HG03135 (cell line): ENCODE results near the gene HRH2.
"Not testable (repeated sequence)": the region's sequence is repeated elsewhere in the genome, so short reads cannot be mapped to it uniquely, and the experiment has no call there.

Experiments used
- ATAC-seq: cut with Tn5 transposase; IDR thresholded peaks from one replicate; pipeline ENCODE4 v1.9.1; 2021; ENCODE audit warnings: mild to moderate bottlenecking, moderate library complexity; ENCODE audit not compliant: unreplicated experiment

Gene HRH2

DNA sequence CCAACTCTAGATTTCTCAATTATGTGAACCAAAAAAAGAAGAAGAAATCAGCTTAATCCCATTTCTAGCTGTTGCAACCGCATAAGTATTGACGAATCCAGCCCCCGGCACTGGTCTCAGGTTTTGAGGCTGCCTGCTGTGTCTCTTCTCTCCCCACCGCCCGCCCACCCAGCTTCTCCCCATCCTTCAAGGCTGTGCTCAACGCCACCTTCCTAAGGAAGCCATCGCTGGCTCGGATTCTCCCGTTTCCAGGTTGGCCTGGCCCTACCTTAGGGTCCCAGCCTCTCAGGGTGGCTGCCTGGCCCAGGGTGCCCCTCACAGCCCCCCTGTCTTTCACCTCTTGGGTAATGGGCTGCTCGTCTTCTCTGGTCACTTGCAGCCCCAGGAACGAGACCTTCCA, 77.8 kb downstream of the HRH2 start:
- no peak for ATAC-seq

DNA sequence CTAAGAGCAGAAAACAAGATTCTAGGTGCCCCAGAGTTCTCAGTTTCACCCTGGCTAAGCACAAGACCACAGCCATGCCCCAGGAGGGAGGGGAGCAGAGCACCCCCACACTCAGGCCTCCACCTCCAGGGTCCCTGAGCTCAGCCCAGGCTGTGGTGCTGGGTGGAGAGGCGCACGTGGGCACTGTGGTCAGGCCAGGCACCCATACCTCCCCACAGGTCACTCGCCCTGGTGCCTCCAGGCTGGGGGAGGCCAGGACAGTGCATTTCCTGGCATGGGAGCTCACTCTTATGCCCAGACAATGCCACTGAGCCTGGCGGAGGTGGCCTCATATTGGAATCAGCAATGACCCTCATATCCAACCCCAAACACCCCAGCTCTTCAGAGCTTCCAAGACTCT, 78.8 kb downstream of the HRH2 start:
- no peak for ATAC-seq

DNA sequence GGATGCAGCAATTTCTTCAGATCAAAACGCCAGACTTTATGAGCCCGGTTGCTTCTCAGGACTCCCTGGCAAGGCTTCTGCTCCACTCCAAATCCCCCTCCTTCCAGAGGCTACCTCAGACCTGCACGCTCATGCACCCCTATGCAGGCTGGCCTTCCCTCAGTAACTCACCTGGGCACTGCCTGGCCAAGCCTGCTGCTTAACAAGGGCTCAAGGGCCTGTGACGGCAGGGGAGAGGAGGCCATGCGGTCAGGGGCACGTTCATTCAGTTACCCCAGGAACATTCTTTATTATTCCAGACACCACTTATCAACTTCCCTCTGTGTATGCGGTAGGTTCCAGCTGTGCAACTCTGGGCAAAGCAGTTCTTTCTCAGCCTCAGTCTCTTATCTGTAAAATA, 79.6 kb downstream of the HRH2 start:
- no peak for ATAC-seq

DNA sequence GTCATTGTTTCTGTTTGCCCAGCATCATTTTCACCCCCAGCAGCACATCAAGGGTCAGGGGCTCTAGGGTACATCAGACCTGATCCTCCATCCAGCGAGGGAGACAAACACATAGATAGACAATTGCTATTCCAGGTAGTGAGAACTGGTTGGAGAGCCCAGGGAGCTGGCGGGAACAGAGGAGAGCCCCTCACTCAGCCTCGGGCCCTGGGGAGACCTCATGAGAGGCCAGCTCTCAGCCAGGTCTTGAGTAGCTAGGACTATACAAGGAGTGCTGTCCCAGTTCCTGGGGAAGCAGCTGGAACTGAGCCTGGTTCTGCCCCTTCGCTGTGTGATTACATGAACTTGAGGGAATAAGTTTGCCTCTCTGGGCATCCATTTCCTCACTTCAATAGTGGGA, 80.3 kb downstream of the HRH2 start:
- ATAC-seq: no peak

DNA sequence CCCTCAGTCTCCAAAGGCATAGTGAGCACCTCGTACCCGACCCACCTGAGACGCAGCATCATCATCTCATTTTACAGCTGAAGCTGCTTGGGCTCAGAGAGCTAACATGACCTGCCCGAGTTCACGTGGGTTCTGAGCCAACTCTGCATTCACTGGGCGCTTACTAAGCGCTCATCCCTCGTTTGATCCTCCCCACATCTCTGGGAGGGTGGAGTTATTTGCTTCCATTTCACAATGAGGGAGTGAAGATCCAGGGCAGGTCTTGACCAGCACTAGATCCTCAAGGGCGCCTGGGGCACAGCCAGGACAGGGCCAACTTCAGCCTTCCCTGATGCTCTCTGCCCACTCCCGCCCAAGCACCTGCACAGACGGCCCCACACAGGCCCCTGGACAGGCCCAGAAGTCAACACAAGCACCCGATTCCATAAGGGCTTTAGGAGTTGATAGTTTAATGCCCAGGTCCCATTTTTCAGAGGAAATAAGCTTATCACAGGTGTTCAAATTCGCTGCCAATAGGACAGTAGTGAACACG, 80.8 kb downstream of the HRH2 start:
- ATAC-seq: no peak

DNA sequence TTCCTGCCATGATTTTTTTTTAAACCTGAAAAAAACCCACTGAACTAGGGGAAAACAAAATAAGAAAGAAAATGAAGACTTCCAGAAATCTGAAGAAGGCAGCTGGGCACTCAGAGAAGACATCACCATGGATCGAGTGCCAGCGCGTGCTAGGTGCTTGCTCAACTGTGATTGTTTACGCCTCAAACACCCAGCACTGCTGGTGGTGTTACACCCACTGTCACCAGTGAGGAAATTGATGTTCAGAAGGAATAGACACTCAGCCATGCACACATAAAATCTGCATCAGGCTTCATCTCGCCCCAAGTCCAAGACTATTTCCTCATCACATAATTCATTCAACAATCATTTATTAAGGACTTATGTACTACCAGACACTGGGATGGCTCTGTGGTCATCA, 82.1 kb downstream of the HRH2 start:
- no peak for ATAC-seq

DNA sequence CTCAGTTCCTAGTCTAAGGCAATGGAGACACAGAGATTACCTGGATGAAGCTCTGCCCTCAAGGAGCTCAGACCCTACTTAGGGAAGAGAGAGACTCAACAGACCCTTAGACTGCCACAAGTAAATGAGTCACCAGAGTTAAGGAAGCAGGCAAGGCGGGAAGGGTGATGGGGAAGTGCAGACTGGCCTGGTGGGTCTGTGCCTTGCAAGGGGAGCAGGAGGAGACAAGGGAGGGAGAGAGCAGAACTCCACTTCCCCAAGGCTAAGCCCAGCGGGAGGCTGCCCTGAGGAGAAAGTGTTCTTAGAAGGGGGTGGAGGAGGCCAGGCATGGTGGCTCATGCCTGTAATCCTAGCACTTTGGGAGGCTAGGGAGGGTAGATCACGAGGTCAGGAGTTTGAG, 83.7 kb downstream of the HRH2 start:
- ATAC-seq: no peak

DNA sequence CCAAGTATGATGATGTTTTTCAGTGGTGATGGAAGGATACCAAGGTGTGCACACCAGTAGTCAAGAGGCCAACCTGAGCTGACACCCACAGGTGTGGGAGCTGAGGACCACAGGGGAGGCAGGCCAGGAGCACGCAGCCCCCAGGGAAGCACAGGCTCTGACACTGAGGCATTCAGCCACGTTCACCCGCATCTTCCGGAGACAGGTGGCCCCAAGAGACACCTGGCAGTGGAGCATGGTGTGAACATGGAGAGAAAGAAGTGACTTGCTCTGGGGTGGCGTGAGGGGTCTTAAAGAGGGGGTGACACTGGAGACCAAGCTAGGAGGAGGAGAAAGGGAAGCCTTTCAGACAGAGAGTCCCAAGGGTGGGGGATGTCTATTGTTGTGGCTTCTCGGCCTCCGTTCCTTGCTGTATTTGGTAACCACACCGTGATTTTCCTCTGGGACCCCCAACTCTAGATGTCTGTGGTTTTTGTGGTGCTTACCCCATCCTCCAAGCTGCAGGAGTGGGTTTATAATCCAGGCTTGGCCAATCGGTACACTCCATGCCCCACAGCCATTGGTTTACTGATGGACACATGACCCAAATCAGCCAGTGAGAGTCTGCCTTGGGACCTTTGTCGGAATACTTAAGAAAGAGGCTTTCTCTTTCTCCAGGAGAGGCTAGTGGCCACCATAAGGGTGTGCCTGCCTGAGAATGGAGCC, 84.6 kb downstream of the HRH2 start:
- no peak for ATAC-seq

DNA sequence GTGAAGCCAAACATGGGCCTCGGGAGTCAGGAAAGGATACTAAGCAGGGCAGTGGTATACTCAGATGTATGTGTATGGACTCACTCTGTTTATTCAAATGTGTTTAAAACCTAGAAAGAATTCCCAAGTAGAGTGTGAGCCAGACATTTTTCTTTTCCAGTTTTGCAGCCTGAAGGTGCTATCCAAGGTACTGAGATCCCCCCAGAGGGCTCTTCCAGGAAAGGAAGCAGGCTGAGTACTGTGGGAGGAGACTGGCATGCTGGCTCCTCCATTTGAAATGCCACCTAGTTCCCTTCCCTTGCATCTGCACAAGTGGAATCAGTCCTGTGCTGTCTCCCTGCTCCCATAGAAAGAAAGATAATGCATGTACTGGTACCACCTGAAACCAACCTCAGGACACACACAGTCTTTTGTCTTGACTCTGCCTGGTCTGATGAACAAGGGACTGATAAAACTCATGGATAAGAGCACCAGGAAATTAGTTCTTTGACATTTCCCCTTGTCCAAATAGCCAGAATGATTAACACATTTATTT, 85.9 kb downstream of the HRH2 start:
- ATAC-seq: no peak

DNA sequence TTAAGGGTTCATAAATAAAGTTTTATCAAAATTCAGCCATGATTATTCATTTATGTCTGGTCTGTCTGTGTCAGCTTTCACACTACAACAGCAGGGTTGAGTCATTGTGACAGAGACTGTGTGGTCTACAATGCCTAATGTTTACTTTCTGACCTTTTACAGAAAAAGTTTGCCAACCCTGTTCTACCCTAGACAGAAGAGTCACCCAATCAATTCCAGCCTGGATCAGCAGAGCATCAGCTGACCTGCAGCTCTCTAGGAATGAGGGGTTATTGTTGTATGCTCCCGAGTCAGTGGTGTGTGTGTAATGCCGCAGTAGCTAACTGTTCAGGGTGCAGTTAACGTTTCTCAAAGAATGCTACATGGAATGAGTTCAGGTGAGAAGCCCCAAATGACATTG, 87.3 kb downstream of the HRH2 start:
- ATAC-seq: no peak

DNA sequence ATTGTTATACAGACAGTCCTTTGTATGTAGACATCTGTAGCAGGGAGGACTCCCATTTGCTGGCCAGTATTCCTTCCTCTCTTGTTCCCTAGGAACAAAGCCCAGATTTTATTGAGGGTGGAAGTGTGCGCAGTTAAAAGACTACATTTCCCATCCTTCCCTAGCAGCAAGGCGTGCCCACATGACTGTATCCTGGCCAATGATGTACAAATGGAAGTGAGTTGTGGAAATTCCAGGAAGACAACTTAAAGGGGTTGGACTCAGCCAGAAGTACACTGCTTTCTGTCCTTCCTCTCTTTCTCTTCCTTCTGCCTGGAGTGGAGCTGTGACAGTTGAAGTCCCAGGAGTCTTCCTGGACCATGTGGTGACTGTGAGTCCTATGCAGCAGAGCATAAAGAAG, 89.0 kb downstream of the HRH2 start:
- ATAC-seq: no peak

DNA sequence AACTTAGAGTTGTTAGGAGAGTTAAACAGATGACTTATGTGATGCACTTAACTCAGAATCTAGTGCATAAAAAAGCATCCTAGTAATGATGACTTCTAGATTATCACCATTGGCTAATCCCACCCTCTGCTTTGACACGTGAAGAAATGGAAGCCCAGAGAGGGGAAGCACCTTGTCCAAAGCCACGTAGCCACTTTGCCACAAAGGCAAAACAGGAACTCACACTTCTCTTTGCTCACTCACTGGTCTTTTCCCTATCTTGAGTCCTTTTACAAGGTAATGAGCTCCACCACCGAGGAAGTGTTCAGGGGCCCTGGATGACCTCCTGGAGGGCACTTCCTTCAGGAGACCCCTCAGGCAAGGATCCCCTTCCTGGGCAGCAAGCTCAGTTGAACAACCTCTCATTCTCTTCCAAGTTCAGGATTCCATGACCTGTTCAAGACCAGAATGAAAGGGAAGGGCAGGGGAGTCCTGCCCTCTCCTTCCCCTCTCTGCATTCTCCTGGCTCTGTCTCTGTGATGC, 89.7 kb downstream of the HRH2 start:
- no peak for ATAC-seq

DNA sequence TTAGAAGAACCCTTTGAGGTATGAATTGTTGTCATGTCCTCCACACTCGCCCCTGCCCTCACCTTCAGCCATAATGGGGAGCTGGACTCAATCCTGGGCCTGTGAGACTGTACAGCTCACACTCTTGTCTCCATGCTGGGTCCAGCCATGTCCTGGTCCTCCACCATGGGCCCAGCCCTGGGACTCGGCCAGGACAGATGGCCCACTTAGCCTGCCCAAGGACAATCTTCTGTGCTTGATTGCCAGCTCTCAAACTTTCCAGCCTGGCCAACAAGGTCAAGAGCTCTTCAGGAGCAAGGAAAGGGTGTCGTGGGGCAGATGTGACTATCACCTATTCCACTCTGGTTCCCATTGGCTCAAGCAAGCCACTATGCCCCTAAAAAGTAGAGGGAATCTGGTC, 90.8 kb downstream of the HRH2 start:
- ATAC-seq: no peak

DNA sequence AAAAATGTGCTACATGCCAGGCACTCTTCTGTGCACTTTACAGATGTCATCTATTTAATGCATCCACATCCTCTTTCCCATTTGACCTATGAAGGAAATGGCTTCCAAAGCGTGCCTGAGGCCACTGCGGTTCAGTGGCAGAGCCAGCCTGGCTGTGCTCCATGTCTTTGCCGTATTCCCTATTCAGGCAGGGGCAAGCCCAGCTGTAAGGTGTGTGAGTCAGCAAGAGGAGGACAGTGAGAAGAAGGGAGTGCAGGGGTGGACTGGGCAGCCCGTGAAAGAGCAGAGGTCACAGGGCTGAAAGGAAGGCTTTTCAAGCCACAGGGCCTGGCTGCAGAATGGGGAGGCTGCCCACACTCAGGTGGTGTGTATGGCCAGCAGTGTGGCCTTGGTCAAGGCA, 91.7 kb downstream of the HRH2 start:
- ATAC-seq: no peak

DNA sequence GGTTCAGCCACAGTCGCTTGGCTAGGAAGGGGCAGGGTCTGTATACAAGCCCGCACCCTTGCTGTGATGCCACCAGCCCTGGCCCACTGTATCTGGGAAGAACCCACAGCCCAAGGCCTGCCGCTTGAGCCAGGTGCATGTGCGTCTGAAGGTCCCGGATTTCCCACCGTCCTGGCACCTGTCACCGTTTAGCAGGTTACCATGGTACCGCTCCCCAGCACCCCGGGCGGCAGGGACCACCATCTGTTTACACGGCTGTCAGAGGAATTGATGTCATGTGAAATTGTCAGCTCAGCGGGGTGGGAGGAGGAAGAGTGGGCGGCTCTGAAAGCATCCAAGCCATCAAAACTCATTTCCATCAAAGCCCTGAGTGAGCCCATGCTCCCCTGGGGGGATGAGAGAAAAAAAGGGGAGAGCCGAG, 92.7 kb downstream of the HRH2 start:
- no peak for ATAC-seq

DNA sequence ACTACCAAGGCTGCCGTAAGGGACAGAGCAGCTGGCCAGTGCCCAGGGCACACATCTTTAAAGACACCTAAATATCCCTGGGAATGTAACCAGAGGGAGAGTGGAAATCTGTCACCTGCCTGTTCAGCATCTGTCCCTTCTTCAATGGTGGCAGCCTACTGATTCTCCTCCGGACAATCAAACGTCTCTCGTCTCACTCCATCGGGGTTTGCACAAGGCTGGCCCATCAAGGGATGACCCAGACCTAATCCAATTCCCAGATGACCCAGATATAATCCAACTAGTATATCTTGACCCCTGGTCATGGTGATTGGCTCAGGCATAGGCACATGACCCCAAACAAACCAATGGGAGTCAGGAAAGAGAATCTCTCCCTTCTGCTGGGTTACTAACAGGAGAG, 93.5 kb downstream of the HRH2 start:
- ATAC-seq: no peak

DNA sequence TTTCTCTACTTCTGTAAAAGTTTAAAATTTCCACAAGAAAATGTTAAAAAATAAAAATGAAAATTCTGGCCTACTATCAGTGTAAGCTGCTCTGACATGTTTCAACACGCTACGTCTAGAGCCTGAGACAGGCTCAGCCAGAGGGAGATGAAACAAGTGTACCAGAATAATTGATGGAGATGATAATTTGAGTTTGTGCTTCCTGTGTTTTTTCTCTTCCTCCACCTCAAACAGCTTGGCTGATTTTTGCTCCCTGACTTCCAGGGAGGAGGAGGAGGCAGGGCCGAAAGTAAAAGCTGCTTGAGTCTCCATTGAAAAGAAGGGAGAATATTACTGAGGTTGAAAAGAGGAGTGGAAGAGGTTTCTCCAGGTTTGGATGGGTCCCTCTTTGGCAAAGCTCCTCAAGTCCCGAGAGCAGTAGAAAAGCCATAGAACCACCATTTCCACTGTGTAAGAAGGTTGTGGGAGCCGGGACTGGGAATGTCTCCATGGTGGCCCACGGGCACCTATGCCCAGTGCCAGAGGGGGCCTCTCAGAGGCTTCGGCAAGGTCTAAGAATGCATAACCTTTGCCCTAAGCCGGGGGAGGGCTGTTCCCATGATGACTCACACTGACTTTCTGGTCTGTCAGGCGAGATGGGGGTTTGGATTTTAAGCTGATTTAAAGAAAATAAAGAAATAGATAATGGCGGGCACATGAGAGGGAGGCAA, 95.1 kb downstream of the HRH2 start:
- no peak for ATAC-seq

DNA sequence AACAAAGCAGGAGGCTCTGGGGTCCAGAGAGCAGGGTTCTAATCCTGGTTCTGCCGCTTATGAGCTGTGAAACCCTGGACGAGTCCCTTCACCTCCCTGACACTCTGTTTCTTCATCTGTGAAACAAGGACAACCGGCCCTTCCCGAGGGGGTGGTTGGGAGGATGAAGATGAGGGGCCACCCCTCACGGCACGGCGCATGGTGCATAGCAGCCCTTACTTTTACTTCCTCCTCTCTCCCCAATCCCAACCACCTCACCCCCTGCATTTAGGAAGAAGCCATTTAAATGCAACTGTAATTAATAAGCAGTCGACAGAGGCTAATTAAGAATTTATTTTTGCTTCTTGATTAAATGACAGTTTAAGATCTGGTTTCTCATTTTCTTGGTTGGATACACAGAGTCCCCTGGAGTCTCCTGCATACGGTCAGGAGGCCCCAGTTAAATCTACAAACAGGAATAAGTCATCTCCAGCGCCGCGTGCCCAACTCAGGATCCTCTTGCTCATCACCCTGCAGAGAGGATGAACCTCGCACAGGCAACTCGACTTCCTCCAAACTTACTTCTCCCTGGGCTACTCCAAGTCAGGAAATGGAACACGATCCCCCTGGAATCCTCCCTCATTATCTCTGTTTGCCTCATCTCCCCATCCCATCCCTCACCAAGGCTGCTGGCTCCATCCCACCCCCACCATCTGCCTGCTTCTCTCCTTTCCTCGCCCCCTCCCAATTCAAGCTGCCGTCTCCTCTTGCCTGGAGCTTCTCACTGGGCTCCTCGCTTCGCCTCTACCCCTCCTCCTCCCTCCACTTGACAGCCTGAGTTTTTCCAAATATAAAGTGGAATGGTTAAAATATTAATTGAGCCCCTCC, 95.9 kb downstream of the HRH2 start:
- no peak for ATAC-seq

DNA sequence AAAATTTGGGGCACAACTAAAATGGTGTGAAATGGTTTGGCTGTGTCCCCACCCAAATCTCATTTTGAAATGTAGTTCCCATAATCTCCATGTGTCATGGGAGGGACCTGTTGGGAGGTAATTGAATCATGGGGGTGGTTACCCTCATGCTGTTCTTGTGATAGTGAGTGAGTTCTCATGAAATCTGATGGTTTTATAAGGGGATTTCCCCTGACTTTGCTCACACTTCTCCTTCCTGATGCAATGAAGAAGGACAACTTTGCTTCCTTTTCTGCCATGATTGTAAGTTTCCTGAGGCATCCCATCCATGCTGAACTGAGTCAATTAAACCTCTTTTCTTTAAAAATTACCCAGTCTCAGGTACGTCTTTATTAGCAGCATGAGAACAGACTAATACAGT, 102.1 kb downstream of the HRH2 start:
- ATAC-seq: not testable (repeated sequence)
